GM19395 (cell line): ENCODE data around the gene TSPAN10.
"Not testable (repeated sequence)": the region's sequence is repeated elsewhere in the genome, so short reads cannot be mapped to it uniquely, and the experiment has no call there.

Source experiments
- ATAC-seq: cut with Tn5 transposase; IDR thresholded peaks from one replicate; pipeline ENCODE4 v1.9.1; 2021; ENCODE audit warnings: mild to moderate bottlenecking, moderate library complexity; ENCODE audit not compliant: unreplicated experiment

TSPAN10 gene

GRCh38 chr17:81636505-81637288 is at the start of gene TSPAN10, which contains the start of gene NPLOC4:
TSS of gene TSPAN10 (plus strand) at chr17:81637196. CDS start at chr17:81642413, 5,217 bp downstream.
TSS of gene NPLOC4 (minus strand) at chr17:81637112. CDS start at chr17:81636930, 182 bp downstream.
- no peak for ATAC-seq

- ATAC-seq: no peak
Observed at GRCh38 chr17:81589612-81590011, 47.4 kb upstream of the TSPAN10 start.

GRCh38 chr17:81590121-81590520 is 46.9 kb upstream of the TSPAN10 start:
- no peak for ATAC-seq

GRCh38 chr17:81591971-81592370 is 45.0 kb upstream of the TSPAN10 start:
- ATAC-seq: no peak

- ATAC-seq: no peak
Observed at GRCh38 chr17:81593105-81593871, 43.7 kb upstream of the TSPAN10 start.

GRCh38 chr17:81599719-81600486 is 37.1 kb upstream of the TSPAN10 start:
- no peak for ATAC-seq

GRCh38 chr17:81601525-81602120 is 35.4 kb upstream of the TSPAN10 start:
- ATAC-seq: no peak

GRCh38 chr17:81603846-81604610 is 33.0 kb upstream of the TSPAN10 start:
- ATAC-seq: no peak

GRCh38 chr17:81607431-81607830 is 29.6 kb upstream of the TSPAN10 start:
- no peak for ATAC-seq

GRCh38 chr17:81608082-81608481 is 28.9 kb upstream of the TSPAN10 start:
- no peak for ATAC-seq

- no peak for ATAC-seq
Observed at GRCh38 chr17:81608605-81609004, 28.4 kb upstream of the TSPAN10 start.

GRCh38 chr17:81609541-81610311 is 27.3 kb upstream of the TSPAN10 start:
- ATAC-seq: no peak

GRCh38 chr17:81612172-81612970 is 24.6 kb upstream of the TSPAN10 start:
- ATAC-seq: no peak

GRCh38 chr17:81615401-81615930 is 21.5 kb upstream of the TSPAN10 start:
- ATAC-seq: no peak

GRCh38 chr17:81616877-81617276 is 20.1 kb upstream of the TSPAN10 start:
- ATAC-seq: no peak

- ATAC-seq: not testable (repeated sequence)
Observed at GRCh38 chr17:81618307-81618706, 18.7 kb upstream of the TSPAN10 start.

- ATAC-seq: no peak
Observed at GRCh38 chr17:81621494-81622130, 15.4 kb upstream of the TSPAN10 start.

GRCh38 chr17:81630274-81630673 is 6.7 kb upstream of the TSPAN10 start:
- ATAC-seq: no peak
